HL-60 (cell line): ENCODE data around the gene RASL10A.
A peak's percentile ranks its signal among the peaks of the same experiment; 100 is the strongest.

Experiments
- DNase-seq, 2 experiments: peaks; one replicate each; pipeline ENCODE4 v3.0.0-alpha.2; 2010 to 2020; ENCODE audit warnings: low read depth in 1 of 2, low spot score in 1 of 2
- H3K27ac ChIP-seq: fragments of 250-450 bp; sonication (Bioruptor Pico); replicated peaks from 2 replicates; pipeline ENCODE4 v1.5.1; 2020; ENCODE audit warnings: mild to moderate bottlenecking, moderate library complexity
- H3K27me3 ChIP-seq: fragments of 250-450 bp; sonication (Bioruptor Pico); 2 replicates; pipeline ENCODE4 v1.5.1; 2021; ENCODE audit warnings: mild to moderate bottlenecking, moderate library complexity; ENCODE audit not compliant: insufficient read depth, poor library complexity, severe bottlenecking
- H3K4me3 ChIP-seq: replicated peaks from 2 replicates; pipeline ENCODE4 v1.5.1; 2011; ENCODE audit warnings: mild to moderate bottlenecking, control low read depth, low read length; ENCODE audit not compliant: insufficient read depth
- GABPA ChIP-seq: IDR thresholded peaks from 2 replicates; pipeline ENCODE4 v1.6.1; 2012; ENCODE audit warnings: low read depth
- POLR2AphosphoS5 ChIP-seq: IDR thresholded peaks from 2 replicates; pipeline ENCODE4 v1.6.1; 2012; ENCODE audit warnings: low read depth
- REST ChIP-seq: IDR thresholded peaks from 2 replicates; pipeline ENCODE4 v1.6.1; 2012; ENCODE audit warnings: low read depth; ENCODE audit not compliant: insufficient replicate concordance
- SPI1 ChIP-seq: IDR thresholded peaks from 2 replicates; pipeline ENCODE4 v1.6.1; 2012; ENCODE audit warnings: low read depth, mild to moderate bottlenecking, borderline replicate concordance
- TF ChIP-seq, protein P1 (sequence below): IDR thresholded peaks from one replicate; pipeline ENCODE4 v1.5.1; 2011; ENCODE audit warnings: low read length, control low read depth, inconsistent platforms; ENCODE audit not compliant: insufficient read depth

Gene RASL10A

GRCh38 chr22:29343313-29343805 lies 27.9 kb upstream of the RASL10A start:
- no peak overlapping the region for H3K27ac ChIP-seq
- H3K4me3 ChIP-seq, result no peak overlapping the region
- no peak for DNase-seq
- H3K27me3 ChIP-seq, result no peaks in the 10 kb centered on the region
- TF ChIP-seq SPI1 (no peak), POLR2AphosphoS5 (no peak), GABPA (no peak), REST (no peak)
- TF ChIP-seq, protein P1, sequence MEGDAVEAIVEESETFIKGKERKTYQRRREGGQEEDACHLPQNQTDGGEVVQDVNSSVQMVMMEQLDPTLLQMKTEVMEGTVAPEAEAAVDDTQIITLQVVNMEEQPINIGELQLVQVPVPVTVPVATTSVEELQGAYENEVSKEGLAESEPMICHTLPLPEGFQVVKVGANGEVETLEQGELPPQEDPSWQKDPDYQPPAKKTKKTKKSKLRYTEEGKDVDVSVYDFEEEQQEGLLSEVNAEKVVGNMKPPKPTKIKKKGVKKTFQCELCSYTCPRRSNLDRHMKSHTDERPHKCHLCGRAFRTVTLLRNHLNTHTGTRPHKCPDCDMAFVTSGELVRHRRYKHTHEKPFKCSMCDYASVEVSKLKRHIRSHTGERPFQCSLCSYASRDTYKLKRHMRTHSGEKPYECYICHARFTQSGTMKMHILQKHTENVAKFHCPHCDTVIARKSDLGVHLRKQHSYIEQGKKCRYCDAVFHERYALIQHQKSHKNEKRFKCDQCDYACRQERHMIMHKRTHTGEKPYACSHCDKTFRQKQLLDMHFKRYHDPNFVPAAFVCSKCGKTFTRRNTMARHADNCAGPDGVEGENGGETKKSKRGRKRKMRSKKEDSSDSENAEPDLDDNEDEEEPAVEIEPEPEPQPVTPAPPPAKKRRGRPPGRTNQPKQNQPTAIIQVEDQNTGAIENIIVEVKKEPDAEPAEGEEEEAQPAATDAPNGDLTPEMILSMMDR, result no peak

DNA sequence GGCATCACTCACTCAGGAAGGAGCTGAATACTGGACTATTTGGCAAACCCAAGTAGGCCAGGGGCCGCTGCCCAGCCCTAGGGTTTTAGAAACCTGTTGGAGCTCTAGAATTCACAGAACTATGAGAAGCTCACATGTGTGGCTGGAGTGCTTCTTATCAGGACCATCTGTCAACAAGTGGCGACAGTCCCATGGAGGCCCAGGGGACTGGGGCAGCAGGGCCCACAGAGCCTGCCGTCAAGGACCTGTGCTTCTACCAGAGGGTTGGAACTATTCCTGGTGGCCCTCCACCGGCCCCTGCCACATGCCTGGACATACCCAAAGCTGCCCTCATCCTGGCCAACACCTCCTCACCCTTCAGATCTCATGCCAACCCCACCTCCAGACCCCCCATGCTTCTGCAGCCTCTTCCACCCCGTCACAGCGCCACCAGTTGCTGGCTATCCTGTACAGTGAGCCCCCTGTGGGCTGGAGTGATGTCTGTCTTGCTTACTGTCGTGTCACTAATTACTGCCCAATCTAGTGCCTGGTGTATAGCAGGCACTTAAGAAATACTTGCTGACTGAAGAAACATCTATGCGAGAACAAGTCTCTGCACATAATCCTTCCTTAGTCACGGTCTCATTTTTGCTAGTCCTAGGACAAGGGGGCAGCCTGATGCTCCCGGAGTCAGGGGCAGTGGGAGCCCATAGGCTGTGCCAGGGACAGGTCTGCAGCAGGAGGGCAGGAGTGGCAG lies 27.2 kb upstream of the RASL10A start:
- H3K27ac ChIP-seq, result peak overlapping the region; percentile 46
- no peaks in the 10 kb centered on the region for H3K27me3 ChIP-seq
- TF ChIP-seq, protein P1, result no peak
- TF ChIP-seq SPI1 (no peak), REST (no peak), GABPA (no peak), POLR2AphosphoS5 (no peak)
- no peak for DNase-seq
- H3K4me3 ChIP-seq, result no peak overlapping the region

- no peak overlapping the region for H3K4me3 ChIP-seq
Measured at GRCh38 chr22:29342177-29342576, 26.7 kb upstream of the RASL10A start.

More at GRCh38 chr22:29342177-29342576, 26.7 kb upstream of the RASL10A start:
- peak overlapping the region; percentile 46 for H3K27ac ChIP-seq
- peak in 1 of 2 experiments; percentile 82 for DNase-seq
- TF ChIP-seq, protein P1, result no peak
- TF ChIP-seq SPI1 (peak; percentile 79), POLR2AphosphoS5 (0 out of 2 replicates have a peak, but pooled peaks have one; percentile 47)
- H3K27me3 ChIP-seq, result no peaks in the 10 kb centered on the region
